Loucy (cell line): ENCODE measurements around the gene FBLIM1.

Source experiments
- CTCF ChIP-seq: fragments of 200-600 bp; sonication (generic); conservative IDR thresholded peaks from 2 replicates; pipeline ENCODE4 v1.5.1; 2014; ENCODE audit warnings: mild to moderate bottlenecking, antibody characterized with exemption, low read length
- EZH2phosphoT487 ChIP-seq: fragments of 200-600 bp; IDR thresholded peaks from 2 replicates; pipeline ENCODE4 v1.6.1; 2018; ENCODE audit warnings: antibody characterized with exemption, mild to moderate bottlenecking, moderate library complexity, borderline replicate concordance

DNA sequence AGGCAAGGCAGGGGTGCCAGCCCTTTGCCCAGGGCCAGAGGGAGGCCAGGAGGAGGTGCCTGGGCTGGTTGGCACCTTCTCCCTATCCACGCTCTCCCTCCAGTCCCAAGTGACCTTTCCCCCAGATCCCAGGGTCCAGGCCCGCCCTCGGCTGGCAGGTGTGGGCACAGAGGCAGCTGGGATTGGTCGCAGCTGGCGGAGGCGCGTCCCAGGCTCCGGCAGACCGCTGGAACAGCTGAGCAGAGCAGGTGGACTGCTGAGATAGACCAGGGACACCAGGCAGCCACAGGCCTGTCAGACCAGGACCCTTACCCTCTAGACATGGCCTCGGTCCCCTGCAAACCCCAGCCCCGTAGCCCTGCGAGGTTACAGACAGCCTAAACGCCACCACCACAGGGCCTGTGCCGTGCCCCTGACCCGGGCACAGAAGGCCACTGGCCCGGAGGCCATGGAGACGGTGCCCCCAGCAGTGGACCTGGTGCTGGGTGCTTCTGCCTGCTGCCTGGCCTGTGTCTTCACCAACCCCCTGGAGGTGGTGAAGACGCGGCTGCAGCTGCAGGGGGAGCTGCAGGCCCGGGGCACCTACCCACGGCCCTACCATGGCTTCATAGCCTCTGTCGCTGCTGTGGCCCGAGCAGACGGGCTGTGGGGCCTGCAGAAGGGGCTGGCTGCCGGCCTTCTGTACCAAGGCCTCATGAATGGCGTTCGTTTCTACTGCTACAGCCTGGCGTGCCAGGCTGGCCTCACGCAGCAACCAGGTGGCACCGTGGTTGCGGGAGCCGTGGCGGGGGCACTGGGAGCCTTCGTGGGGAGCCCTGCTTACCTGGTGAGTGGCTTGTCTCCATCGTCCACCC, 22.3 kb upstream of the FBLIM1 start, which contains the start of gene SLC25A34:
- TF ChIP-seq CTCF (no peak), EZH2phosphoT487 (no peak)
